ENCODE data around the gene CMC1. TPM values are rescaled to one million over a fixed set of nuclear protein-coding genes. Genes with fewer than 3 reads are reported as not detected.

The CMC1 gene
- total RNA-seq, 1 experiment from 2014 or later: 22.8 TPM

GRCh38 chr3:28226020-28226419 is 15.4 kb upstream of the CMC1 start:
- Histone ChIP-seq H3K9me3 (no peaks in the 10 kb centered on the region), H3K36me3 (ENCODE audit: control insufficient read depth, insufficient read depth, low read length) (no peaks in the 10 kb centered on the region), H3K4me3 (ENCODE audit: low read depth, low read length) (no peak overlapping the region), H3K4me1 (no peaks in the 10 kb centered on the region), H3K27me3 (replicated peaks; ENCODE audit: control insufficient read depth, insufficient read depth, low read length) (no peaks in the 10 kb centered on the region)
- TF ChIP-seq CTCF (IDR thresholded peaks at IDR 0.05; ENCODE audit: insufficient read depth in 1 of 2, low read depth in 1 of 2, low read length in 1 of 2, severe bottlenecking in 1 of 2, unreplicated experiment in 1 of 2): no peak
- intact Hi-C loops (cut with micrococcal nuclease; ENCODE audit: unreplicated experiment): no loop called here
- Mint-ChIP-seq H3K27ac (ENCODE audit: unreplicated experiment) (no peak overlapping the region), H3K4me1 (ENCODE audit: low read depth, unreplicated experiment) (no peaks in the 10 kb centered on the region), H3K9me3 (ENCODE audit: unreplicated experiment) (peaks cover 1% of the 10 kb centered on the region), H3K27me3 (ENCODE audit: insufficient read depth, unreplicated experiment) (peaks cover 10% of the 10 kb centered on the region), H3K4me3 (ENCODE audit: unreplicated experiment) (no peak overlapping the region), H3K36me3 (ENCODE audit: insufficient read depth, unreplicated experiment) (no peaks in the 10 kb centered on the region)
- ChIA-PET POLR2A (no interaction called here), CTCF (no interaction called here)
- BruUV-seq (replicated peaks): no TSS peak
- DNase-seq: no peak

- Mint-ChIP-seq H3K36me3 (ENCODE audit: insufficient read depth, unreplicated experiment) (no peaks in the 10 kb centered on the region), H3K4me3 (ENCODE audit: unreplicated experiment) (no peak overlapping the region), H3K4me1 (ENCODE audit: low read depth, unreplicated experiment) (no peaks in the 10 kb centered on the region), H3K9me3 (ENCODE audit: unreplicated experiment) (no peaks in the 10 kb centered on the region), H3K27me3 (ENCODE audit: insufficient read depth, unreplicated experiment) (peaks cover 12% of the 10 kb centered on the region), H3K27ac (ENCODE audit: unreplicated experiment) (no peak overlapping the region)
- no TSS peak for BruUV-seq (replicated peaks)
- Histone ChIP-seq H3K36me3 (ENCODE audit: control insufficient read depth, insufficient read depth, low read length) (no peaks in the 10 kb centered on the region), H3K4me1 (no peaks in the 10 kb centered on the region), H3K9me3 (no peaks in the 10 kb centered on the region), H3K27me3 (replicated peaks; ENCODE audit: control insufficient read depth, insufficient read depth, low read length) (no peaks in the 10 kb centered on the region), H3K4me3 (ENCODE audit: low read depth, low read length) (no peak overlapping the region)
- DNase-seq: no peak
- ChIA-PET POLR2A (no interaction called here), CTCF (no interaction called here)
- intact Hi-C loops (cut with micrococcal nuclease; ENCODE audit: unreplicated experiment): no loop called here
- TF ChIP-seq CTCF (IDR thresholded peaks at IDR 0.05; ENCODE audit: insufficient read depth in 1 of 2, low read depth in 1 of 2, low read length in 1 of 2, severe bottlenecking in 1 of 2, unreplicated experiment in 1 of 2): no peak
Measured at GRCh38 chr3:28228623-28229022, 12.8 kb upstream of the CMC1 start.

- H3K9me3 Mint-ChIP-seq (ENCODE audit: unreplicated experiment): no peaks in the 10 kb centered on the region
- TF ChIP-seq CTCF (IDR thresholded peaks at IDR 0.05; ENCODE audit: insufficient read depth in 1 of 2, low read depth in 1 of 2, low read length in 1 of 2, severe bottlenecking in 1 of 2, unreplicated experiment in 1 of 2): no peak
- H3K4me1 Mint-ChIP-seq (ENCODE audit: low read depth, unreplicated experiment): no peaks in the 10 kb centered on the region
- Histone ChIP-seq H3K4me1 (no peaks in the 10 kb centered on the region), H3K9me3 (no peaks in the 10 kb centered on the region), H3K4me3 (ENCODE audit: low read depth, low read length) (no peak overlapping the region), H3K36me3 (ENCODE audit: control insufficient read depth, insufficient read depth, low read length) (no peaks in the 10 kb centered on the region), H3K27me3 (replicated peaks; ENCODE audit: control insufficient read depth, insufficient read depth, low read length) (no peaks in the 10 kb centered on the region)
- BruUV-seq (replicated peaks): no TSS peak
- DNase-seq: no peak
- CTCF ChIA-PET: no interaction called here
- H3K4me3 Mint-ChIP-seq (ENCODE audit: unreplicated experiment): no peak overlapping the region
- POLR2A ChIA-PET: no interaction called here
- intact Hi-C loops (cut with micrococcal nuclease; ENCODE audit: unreplicated experiment): no loop called here
- H3K36me3 Mint-ChIP-seq (ENCODE audit: insufficient read depth, unreplicated experiment): no peaks in the 10 kb centered on the region
- no peak overlapping the region for H3K27ac Mint-ChIP-seq (ENCODE audit: unreplicated experiment)
- peaks cover 6% of the 10 kb centered on the region for H3K27me3 Mint-ChIP-seq (ENCODE audit: insufficient read depth, unreplicated experiment)
Measured at GRCh38 chr3:28232659-28233058, 8.8 kb upstream of the CMC1 start.
